OCI-LY1 (cell line): ENCODE data around the gene PRXL2A.

ENCODE experiments used
- EZH2 ChIP-seq: fragments of 200-600 bp; sonication (generic), shearing (Covaris generic); IDR thresholded peaks from 2 replicates; pipeline ENCODE4 v1.8.0; 2017; ENCODE audit warnings: borderline replicate concordance, mixed run types, mild to moderate bottlenecking, antibody characterized with exemption, low read length, moderate library complexity, mixed read lengths
- TF ChIP-seq, protein P1 (sequence below): fragments of 200-600 bp; sonication (generic), shearing (Covaris generic); IDR thresholded peaks from 2 replicates; pipeline ENCODE4 v1.5.1; 2017; ENCODE audit warnings: mild to moderate bottlenecking, antibody characterized with exemption, low read length, moderate library complexity, mixed read lengths

- TF ChIP-seq, protein P1, sequence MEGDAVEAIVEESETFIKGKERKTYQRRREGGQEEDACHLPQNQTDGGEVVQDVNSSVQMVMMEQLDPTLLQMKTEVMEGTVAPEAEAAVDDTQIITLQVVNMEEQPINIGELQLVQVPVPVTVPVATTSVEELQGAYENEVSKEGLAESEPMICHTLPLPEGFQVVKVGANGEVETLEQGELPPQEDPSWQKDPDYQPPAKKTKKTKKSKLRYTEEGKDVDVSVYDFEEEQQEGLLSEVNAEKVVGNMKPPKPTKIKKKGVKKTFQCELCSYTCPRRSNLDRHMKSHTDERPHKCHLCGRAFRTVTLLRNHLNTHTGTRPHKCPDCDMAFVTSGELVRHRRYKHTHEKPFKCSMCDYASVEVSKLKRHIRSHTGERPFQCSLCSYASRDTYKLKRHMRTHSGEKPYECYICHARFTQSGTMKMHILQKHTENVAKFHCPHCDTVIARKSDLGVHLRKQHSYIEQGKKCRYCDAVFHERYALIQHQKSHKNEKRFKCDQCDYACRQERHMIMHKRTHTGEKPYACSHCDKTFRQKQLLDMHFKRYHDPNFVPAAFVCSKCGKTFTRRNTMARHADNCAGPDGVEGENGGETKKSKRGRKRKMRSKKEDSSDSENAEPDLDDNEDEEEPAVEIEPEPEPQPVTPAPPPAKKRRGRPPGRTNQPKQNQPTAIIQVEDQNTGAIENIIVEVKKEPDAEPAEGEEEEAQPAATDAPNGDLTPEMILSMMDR: no peak
- no peak for TF ChIP-seq EZH2
Measured at GRCh38 chr10:80413271-80413996, 5.1 kb downstream of the PRXL2A start.
